Measurements from ENCODE around the gene GINS1. TPM values are rescaled to one million over a fixed set of nuclear protein-coding genes. Genes with fewer than 3 reads are reported as not detected.

Gene GINS1
- total and polyA plus RNA-seq, 2 of the 8 experiments (the other 6 are each of a cell fraction or from before 2014, with no cell fraction given) = 44.7 to 68.4 TPM

GRCh38 chr20:25487306-25487705, 79.8 kb downstream of the GINS1 start:
- H2BK15ac ChIP-seq (ENCODE audit: low read length) = no peak overlapping the region
- CTCF ChIA-PET (ENCODE audit: partially characterized antibody) = interaction anchor here (0.8 to 1.3 kb wide), 5 partner anchors 8 to 53 kb away, joined by 3 read pairs; no protein-coding TSS in a partner anchor
- POLR2A ChIA-PET (ENCODE audit: partially characterized antibody) = no interaction called here
- H3K23ac ChIP-seq (ENCODE audit: insufficient read length) = no peak overlapping the region
- no peak for DNase-seq (ENCODE audit: low read depth in 1 of 2, low spot score in 2 of 2)
- H2BK120ac ChIP-seq (replicated peaks; ENCODE audit: low read depth, low read length) = no peak overlapping the region
- H3K79me1 ChIP-seq (ENCODE audit: low read depth, low read length) = no peaks in the 10 kb centered on the region
- H3K4me1 ChIP-seq (replicated peaks in 1 of 4; ENCODE audit: control insufficient read depth in 3 of 4, insufficient read depth in 4 of 4, low read length in 3 of 4) = peaks cover 0 to 19% (median 11%) of the 10 kb centered on the region in 4 experiments; a peak in 6 of 7 replicates
- TF ChIP-seq SP4 (IDR thresholded peaks at IDR 0.05; ENCODE audit: low read length) (no peak), KDM5A (IDR thresholded peaks at IDR 0.05; ENCODE audit: low read length) (no peak), YY1 (IDR thresholded peaks at IDR 0.05; ENCODE audit: low read depth, low read length) (no peak), POU5F1 (IDR thresholded peaks at IDR 0.05; ENCODE audit: low read depth, low read length) (no peak), JUND (IDR thresholded peaks at IDR 0.05; ENCODE audit: low read length) (no peak), PHF8 (conservative IDR thresholded peaks at IDR 0.05; ENCODE audit: low read depth, low read length) (no peak), JUN (IDR thresholded peaks at IDR 0.05; ENCODE audit: low read depth, low read length) (no peak), RBBP5 (IDR thresholded peaks at IDR 0.05; ENCODE audit: borderline replicate concordance, low read depth, low read length) (no peak), GTF2F1 (IDR thresholded peaks at IDR 0.05; ENCODE audit: borderline replicate concordance, low read depth, low read length) (no peak), SUZ12 (IDR thresholded peaks at IDR 0.05; ENCODE audit: low read length) (no peak), HDAC6 (IDR thresholded peaks at IDR 0.05; ENCODE audit: low read depth, low read length) (no peak), GABPA (IDR thresholded peaks at IDR 0.05; ENCODE audit: borderline replicate concordance, insufficient read depth, low read length) (no peak), ZNF274 (IDR thresholded peaks at IDR 0.05; ENCODE audit: borderline replicate concordance, extremely low read depth, low read length) (no peak), SP2 (IDR thresholded peaks at IDR 0.05; ENCODE audit: low read length) (no peak), BCL11A (IDR thresholded peaks at IDR 0.05; ENCODE audit: low read depth in 2 of 2, low read length in 2 of 2) (no peak), CHD1 (IDR thresholded peaks at IDR 0.05; ENCODE audit: low read depth, low read length) (no peak)
- H3K36me3 ChIP-seq (ENCODE audit: control insufficient read depth in 2 of 4, insufficient read depth in 4 of 4, low read length in 3 of 4) = peaks cover 0 to 10% (median 3%) of the 10 kb centered on the region in 4 experiments; a peak in 3 of 8 replicates
- H2AK5ac ChIP-seq (ENCODE audit: low read depth, low read length) = no peak overlapping the region
- H3K79me2 ChIP-seq (ENCODE audit: control insufficient read depth in 1 of 2, insufficient read depth in 2 of 2, low read length in 2 of 2) = no peaks in the 10 kb centered on the region
- H3K4ac ChIP-seq (replicated peaks; ENCODE audit: insufficient read length, low read depth, low read length) = no peak overlapping the region
- H4K91ac ChIP-seq (replicated peaks; ENCODE audit: insufficient read length, low read length) = no peak overlapping the region
- H2BK5ac ChIP-seq (ENCODE audit: low read depth, low read length) = no peak overlapping the region
- no peak overlapping the region for H3K4me2 ChIP-seq (ENCODE audit: insufficient read depth in 1 of 2, low read depth in 2 of 2, low read length in 2 of 2)
- H4K5ac ChIP-seq (ENCODE audit: insufficient read length, low read depth, low read length) = no peak overlapping the region
- H3K14ac ChIP-seq (ENCODE audit: insufficient read length) = no peak overlapping the region
- no peaks in the 10 kb centered on the region for H3K23me2 ChIP-seq (ENCODE audit: low read depth, low read length)
- H3K4me3 ChIP-seq (ENCODE audit: extremely low read depth in 1 of 4, insufficient read depth in 2 of 4, low read depth in 3 of 4, low read length in 4 of 4) = no peak overlapping the region
- WGBS, 2 experiments (ENCODE audit: extremely low coverage in 1 of 2, insufficient coverage in 1 of 2, insufficient read length in 1 of 2, insufficient replicate concordance in 2 of 2, low coverage in 1 of 2, low lambda C conversion rate in 2 of 2, missing lambda C conversion rate in 1 of 2) = 85% methylated on average over 2 of the region's 2 CpGs; no CpG with 5 or more reads in 1 of the 2 experiments
- H2BK20ac ChIP-seq (ENCODE audit: low read length) = no peak overlapping the region
- no peak overlapping the region for H4K8ac ChIP-seq (ENCODE audit: extremely low read depth, insufficient read depth, low read length)
- no peak overlapping the region for H3K56ac ChIP-seq (replicated peaks; ENCODE audit: insufficient read length, low read depth, low read length)
- no peak overlapping the region for H3K27ac ChIP-seq (ENCODE audit: low read depth, low read length)
- FAIRE-seq = no peak
- H3K27me3 ChIP-seq (replicated peaks in 1 of 4; ENCODE audit: control insufficient read depth in 3 of 4, extremely low read depth in 1 of 4, insufficient read depth in 3 of 4, low read length in 3 of 4) = no peaks in the 10 kb centered on the region
- no peak overlapping the region for H2AFZ ChIP-seq (ENCODE audit: low read length)
- H2BK12ac ChIP-seq (ENCODE audit: low read depth, low read length) = no peak overlapping the region
- H4K20me1 ChIP-seq (replicated peaks in 1 of 2; ENCODE audit: control insufficient read depth in 1 of 2, insufficient read depth in 2 of 2, low read length in 2 of 2) = peaks cover 0 to 2% of the 10 kb centered on the region in 2 experiments
- H3K9me3 ChIP-seq (ENCODE audit: insufficient read depth in 2 of 2, low read depth in 1 of 2, low read length in 1 of 2) = no peaks in the 10 kb centered on the region
- no peak overlapping the region for H3K9ac ChIP-seq (replicated peaks in 1 of 4; ENCODE audit: extremely low read depth in 1 of 4, low read depth in 3 of 4, low read length in 3 of 4)
- H3K18ac ChIP-seq (ENCODE audit: extremely low read depth, low read length) = no peak overlapping the region

Measured in H1 (cell line).